Stimulated activated CD4-positive, alpha-beta T cell treated with anti-CD3 and anti-CD28 coated beads, Interleukin-15, amount 100 ng/mL, for 24 hours (primary cell): ENCODE measurements around the gene TUG1.

Source experiments
- DNase-seq: peaks from one replicate; pipeline ENCODE4 v3.0.0-alpha.2; 2020

The TUG1 gene

GRCh38 chr22:30968924-30969531 lies at the start of gene TUG1:
Gene TUG1, plus strand, starts transcription at chr22:30969265.
- DNase-seq = peak; percentile 98

- no peak for DNase-seq
Measured at GRCh38 chr22:30919973-30920372, 49.1 kb upstream of the TUG1 start.

GRCh38 chr22:30920407-30920806 lies 48.7 kb upstream of the TUG1 start:
- DNase-seq = peak; percentile 91

GRCh38 chr22:30921108-30921507 lies 48.0 kb upstream of the TUG1 start:
- peak; percentile 13 for DNase-seq

DNA sequence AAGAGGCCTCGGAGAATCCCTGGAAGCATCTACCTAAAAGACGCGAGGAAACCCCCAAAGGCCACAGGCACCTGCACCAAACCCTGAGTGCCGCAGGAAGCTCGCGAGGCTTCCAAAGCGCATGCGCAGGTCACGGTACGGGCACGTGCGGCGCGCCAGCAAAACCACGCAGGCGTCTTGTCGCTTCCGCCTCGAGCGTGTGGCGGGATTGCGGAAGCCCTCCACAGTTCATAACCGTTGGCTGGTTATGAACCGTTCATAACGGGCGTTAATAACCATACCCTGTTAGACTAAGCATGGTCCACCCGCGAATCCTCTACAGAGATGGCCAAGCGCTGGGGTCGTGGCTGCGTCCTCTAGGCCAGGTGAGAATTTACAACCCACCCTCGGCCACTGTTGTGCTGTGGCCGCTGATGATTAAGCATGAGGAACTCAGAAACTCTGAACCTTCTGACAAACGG lies 46.9 kb upstream of the TUG1 start:
- peak; percentile 87 for DNase-seq

GRCh38 chr22:30923168-30923900 lies 45.7 kb upstream of the TUG1 start:
- no peak for DNase-seq

DNA sequence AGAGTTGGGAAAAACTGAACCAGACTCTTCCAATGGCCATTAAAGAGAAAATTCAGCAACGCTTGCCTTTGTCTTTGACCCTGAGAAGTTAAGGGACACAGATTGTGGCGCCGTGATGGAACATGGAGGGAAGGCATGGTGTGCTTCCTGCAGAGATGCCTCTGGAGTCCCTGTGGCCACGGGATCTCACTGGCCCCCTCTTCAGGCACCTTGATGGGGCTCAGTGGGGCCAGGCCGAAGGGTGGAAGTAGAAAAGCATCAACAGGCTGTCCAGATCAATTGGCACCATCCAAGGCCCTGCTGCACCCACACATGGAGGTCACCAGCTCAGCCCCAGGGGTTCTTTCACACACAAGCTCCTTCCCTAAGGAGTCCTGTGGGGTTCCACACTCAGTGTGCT lies 43.4 kb upstream of the TUG1 start:
- no peak for DNase-seq

DNA sequence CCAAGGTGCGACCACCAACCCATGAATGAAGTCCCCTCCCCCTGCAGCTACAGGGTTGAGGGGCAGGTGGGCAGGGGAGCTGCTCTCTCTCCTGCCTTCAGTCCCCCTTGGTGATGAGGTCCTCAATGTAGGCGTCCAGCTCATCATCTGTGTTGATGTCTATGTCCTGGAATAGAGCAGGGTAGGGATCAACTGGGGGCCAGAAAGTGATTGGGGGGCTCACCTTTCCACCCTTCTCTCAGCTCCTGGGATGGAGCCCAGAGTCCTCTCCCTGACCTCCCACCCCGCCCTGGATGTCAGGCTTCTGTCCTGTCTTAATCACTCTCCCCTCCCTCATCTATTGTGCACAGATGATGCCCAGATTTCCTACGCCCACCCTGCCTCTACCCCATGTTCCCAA lies 42.4 kb upstream of the TUG1 start:
- DNase-seq = no peak

DNA sequence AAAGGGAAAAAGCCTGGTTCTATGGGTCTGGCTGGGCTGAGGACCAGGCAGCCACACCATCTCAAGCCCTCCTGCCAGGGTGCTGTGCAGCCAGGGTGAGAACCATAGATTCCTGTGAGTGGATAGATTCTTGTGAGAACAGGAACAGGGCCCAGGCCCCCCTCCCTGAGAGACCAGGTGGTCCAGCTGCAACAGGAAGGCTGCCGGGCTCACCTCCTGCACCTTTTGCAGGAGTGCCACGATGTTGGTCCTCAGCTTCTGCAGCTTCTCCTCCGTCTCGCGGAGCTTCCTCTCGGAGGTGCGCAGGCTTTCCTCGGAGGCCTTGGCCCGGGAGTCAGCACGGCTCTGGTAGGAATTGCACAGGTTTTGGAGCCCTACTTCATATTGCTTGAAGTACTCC lies 41.3 kb upstream of the TUG1 start:
- no peak for DNase-seq

- DNase-seq = no peak
Measured at GRCh38 chr22:30928401-30928800, 40.7 kb upstream of the TUG1 start.

GRCh38 chr22:30930228-30930627 lies 38.8 kb upstream of the TUG1 start:
- no peak for DNase-seq

DNA sequence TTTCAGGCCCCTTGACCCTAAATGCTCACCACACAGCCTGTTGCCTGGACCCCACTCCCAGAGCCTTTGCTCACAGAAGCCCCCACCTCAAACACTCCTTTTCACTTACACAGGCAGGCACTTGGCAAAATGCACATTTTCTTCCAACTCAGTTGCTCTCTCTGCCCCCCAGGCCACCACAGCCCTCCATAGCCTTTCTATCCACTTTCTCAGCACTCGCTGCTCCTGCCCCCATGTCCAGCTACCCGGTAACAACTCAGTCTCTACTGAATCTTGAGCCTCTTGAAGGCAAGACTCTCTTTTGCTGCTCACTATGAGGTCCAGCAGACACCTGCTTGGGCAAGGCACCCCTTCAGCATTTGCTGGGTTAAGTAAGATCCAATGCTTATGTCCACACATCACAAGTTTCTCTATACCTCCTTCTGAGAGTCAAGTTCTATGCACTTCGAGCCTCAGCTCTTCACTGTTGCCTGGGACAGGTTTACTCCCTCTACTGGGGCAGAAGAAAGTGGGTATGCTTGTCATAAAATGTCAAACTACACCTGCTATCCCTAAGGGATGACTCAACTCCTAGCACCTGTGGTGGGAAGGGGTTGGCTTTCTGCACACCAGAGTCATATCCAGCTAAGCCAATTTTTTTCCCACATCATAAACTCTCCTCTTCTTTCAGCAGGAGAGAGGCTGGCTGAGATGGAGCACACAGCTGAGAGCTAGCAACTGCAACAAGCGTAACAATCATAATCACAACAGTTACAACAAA lies 37.3 kb upstream of the TUG1 start:
- no peak for DNase-seq

DNA sequence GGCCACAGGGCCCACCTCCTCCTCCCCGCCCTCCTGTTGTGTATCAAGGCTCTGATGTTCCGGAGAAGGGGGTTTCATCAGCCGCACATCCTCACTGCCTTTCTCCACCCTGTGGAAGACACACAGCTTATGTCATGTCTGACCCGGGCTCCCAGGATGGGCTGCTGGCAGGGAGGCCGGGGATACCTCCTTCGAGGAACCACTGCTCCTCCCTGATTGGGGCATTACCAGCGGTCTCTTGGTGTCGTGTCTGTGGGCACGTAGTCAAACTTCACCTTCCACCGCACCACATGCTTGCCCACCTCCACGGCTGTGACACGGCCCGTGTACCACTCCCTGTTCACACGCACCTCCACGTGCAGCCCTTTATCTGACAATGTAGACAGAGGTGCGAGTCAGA lies 36.4 kb upstream of the TUG1 start:
- DNase-seq = no peak

- no peak for DNase-seq
Measured at GRCh38 chr22:30933457-30933856, 35.6 kb upstream of the TUG1 start.

DNA sequence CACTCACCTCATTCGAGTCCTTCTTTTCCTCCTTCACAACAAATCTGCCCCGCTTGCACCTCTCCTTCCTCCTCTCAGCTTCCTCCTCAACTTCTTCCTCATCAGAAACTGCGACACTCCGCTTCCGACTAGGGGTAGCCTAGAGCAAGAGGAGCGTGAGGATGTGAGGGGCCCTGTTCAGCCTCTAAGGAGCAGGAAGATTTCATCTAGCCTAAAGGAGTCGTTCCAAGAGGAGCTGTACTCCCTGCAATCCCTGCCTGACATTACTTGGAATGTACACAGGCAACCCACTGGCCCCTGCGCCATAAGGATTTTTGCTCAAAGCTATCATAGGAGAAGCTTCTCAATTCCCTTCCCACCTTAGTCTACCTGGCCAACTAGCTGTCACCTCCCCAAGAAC lies 35.0 kb upstream of the TUG1 start:
- no peak for DNase-seq

GRCh38 chr22:30940685-30941362 lies 28.2 kb upstream of the TUG1 start:
- DNase-seq = peak; percentile 53

GRCh38 chr22:30941363-30941740 lies 27.7 kb upstream of the TUG1 start:
- peak; percentile 8 for DNase-seq

- DNase-seq = peak; percentile 24
Measured at GRCh38 chr22:30943368-30943767, 25.7 kb upstream of the TUG1 start.

GRCh38 chr22:30944986-30945385 lies 24.1 kb upstream of the TUG1 start:
- DNase-seq = no peak

DNA sequence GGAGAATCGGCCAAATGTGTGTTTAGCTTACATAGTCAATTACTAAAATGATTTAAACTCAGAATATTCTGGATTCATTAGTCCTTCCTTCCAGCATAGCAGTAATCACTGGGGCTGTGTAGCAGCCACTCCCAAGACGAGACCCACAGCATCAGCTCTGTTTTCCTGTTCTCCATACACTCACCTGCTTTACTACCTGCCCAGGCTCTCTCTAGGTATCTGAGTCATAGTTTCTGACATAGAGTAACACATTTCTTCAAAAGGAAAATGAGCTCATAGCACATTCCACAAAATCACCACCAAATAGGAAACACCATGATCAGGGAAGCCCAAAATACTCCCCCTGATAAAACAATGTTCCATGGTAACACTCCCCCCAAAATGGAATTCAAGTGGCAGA lies 23.4 kb upstream of the TUG1 start:
- DNase-seq = no peak

- DNase-seq = no peak
Measured at GRCh38 chr22:30946354-30946753, 22.7 kb upstream of the TUG1 start.

GRCh38 chr22:30947173-30947815 lies 21.8 kb upstream of the TUG1 start:
- no peak for DNase-seq
